ENCODE measurements around the gene ZNF576.

DNA sequence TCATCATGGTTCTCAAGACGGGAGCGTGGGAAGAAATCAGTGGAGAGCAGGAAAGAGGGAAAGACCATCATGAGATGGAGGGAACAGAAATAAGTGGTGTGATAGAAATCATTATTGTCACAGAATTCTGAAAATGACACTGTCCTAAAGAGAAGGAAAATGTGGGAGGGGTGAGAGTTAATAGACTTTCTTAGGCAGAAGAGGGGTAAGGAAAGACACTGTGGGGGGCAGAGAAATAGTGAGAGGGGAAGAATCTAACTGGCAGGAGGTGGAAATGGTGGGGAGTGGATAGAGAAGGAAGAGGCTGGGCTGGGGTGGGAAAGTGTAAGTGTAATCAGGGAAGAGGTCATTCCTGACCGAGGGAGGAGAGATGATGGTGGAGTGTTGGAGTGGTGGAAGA is 17.6 kb upstream of the ZNF576 start:
- TF ChIP-seq CTCF (IDR thresholded peaks at IDR 0.05): no peak
- no peak for TF ChIP-seq POLR2A (IDR thresholded peaks at IDR 0.05)

Measured in suprapubic skin (tissue), 3 donors.